Fibroblast of skin of abdomen (primary cell): ENCODE measurements around the gene PSMD1.
"Not testable (repeated sequence)": the region's sequence is repeated elsewhere in the genome, so short reads cannot be mapped to it uniquely, and the experiment has no call there.

ENCODE experiments used
- DNase-seq: peaks from one replicate; pipeline ENCODE4 v3.0.0-alpha.2; 2013

PSMD1 gene

DNA sequence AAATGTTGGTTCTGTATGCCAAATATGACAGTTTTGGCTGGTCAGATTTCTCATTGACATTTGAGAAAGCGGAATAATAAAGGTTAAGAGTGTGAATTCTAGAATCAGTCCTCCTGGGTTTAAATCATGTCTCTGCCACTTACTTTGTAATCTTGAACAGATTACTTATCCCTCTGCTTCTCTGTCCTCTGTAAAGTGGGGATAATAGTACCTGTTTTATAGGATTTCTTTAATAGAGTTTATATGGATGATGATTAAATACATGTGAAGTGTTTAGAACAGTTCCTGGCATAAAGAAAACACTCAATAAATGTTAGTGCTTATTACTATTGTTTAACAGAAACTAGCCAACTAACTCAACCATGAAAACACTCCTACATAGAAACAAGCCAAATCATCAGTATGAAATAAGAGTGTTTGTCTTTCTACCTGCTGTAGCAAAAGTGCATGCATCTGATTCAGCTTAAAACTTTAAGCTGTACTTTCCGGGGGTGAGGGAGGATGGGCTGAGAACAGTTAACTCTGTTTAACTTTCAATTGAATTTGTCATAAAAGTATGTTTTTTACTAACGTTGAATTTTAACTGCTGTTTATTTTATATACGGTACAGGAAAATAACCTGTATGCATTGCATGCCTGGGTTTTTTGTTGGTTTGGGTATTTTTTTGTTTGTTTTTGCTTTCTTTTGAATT lies 61.4 kb downstream of the PSMD1 start:
- no peak for DNase-seq

GRCh38 chr2:231118614-231118942 lies 61.9 kb downstream of the PSMD1 start:
- no peak for DNase-seq

- no peak for DNase-seq
These were observed 66.8 kb downstream of the PSMD1 start for GRCh38 chr2:231123362-231123898.

DNA sequence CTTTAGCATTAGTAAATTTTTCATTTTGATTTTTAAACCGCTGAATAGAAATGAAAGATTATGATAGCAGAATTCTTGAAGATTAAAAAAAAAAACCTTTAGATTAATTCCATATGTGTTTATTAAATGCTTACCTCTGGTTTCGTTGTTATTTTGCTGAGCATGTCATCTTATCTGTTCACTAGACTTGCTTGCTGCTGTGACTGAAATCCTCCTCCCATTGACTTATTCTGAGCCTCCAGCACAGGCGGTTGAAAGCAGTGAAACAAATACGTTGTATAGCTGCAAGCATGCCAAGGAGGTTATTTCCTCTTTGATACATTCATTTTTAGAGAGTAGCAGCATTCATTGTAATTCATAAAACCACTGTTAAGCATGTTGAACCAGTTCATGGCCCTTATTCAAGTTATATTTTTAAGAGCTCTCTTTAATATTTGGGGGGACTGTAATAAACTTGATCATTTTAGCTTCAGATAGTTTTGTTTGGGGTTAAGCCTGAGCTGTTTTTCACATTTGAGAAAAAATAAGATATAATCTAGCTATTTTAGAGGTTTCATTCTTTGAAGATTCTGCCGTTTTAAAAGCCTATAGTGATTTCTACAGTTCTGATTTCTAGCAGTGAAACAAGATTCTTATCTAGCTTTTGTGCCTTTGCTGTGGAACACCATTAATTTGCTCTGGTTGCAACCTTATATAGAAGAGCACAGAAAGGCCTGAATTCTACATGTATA lies 68.3 kb downstream of the PSMD1 start, which contains the start of gene HTR2B:
HTR2B (minus strand) TSS at position 205 of the 731 bp plus-strand sequence. CDS start 1,278 bp downstream, outside the sequence.
- DNase-seq = peak; percentile 13

DNA sequence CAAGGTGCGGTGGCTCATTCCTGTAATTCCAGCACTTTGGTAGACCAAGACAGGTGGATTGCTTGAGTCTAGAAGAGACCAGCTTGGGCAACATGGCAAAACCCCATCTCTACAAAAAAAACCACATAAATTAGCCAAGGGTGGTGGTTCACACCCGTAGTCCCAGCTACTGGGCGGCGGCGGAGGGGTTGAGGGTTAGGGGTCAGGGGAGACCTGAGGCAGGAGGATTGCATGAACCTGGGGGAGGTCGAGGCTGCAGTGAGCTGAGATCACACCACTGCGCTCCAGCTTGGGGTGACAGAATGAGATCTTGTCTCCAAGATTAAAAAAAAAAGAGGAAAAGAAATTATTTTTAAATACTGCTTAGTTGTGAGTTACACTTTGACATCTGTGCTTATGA lies 69.5 kb downstream of the PSMD1 start:
- no peak for DNase-seq

DNA sequence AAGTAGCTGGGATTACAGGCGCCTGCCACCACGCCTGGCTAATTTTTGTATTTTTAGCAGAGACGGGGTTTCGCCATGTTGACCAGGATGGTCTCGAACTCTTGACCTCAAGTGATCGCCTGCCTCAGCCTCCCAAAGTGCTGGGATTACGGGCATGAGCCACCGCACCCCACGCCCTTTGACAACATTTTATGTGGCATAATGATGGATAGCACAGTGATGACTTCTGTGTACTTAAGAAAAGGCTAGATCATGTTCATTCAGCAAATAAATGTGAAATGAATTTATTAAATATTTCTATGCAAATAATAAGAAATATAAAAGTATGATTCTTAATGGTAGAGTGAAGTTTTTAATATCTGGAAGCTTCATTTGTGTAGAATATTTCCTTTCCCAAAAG lies 70.8 kb downstream of the PSMD1 start:
- DNase-seq = no peak

GRCh38 chr2:231127936-231128335 lies 71.3 kb downstream of the PSMD1 start:
- DNase-seq = no peak

DNA sequence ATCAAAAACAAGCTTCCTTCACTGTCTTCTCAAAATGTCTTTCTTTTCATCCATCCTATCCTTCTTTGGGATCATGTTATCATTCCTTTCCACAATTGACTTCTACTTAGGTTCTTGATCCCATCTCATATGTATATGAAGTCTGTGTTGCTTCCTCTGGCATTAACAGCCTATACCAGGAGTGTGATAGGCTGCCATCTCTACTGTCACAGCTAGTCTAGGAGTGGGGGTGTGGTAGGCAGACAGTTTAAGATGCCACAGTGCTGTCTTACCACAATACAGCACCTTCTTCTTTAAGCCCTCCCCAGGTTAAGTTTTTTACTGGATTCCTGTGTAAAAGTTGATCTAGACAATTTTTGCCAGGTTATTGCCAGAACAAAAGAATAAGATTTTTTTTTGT lies 71.9 kb downstream of the PSMD1 start:
- DNase-seq = no peak

DNA sequence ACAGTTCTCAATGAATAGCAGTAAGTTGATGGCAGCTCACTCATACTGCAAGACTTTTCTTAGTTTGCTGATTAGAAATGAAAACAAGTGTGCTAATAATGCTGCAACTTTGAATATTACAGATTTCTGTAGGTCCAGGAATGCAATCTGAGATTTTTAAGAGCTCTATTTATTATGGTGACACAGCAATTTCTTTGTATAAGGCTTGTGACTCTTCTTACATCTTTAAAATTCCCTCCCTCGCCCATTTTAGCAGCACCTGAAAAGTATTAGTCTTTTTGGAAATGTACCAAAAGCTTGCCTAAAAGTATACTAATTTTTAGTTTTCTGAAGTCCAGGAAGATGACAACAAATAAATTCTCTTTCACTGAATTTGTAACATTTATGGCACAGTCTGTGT lies 72.5 kb downstream of the PSMD1 start:
- DNase-seq = no peak

- no peak for DNase-seq
These were observed 73.8 kb downstream of the PSMD1 start for GRCh38 chr2:231130336-231131056.

DNA sequence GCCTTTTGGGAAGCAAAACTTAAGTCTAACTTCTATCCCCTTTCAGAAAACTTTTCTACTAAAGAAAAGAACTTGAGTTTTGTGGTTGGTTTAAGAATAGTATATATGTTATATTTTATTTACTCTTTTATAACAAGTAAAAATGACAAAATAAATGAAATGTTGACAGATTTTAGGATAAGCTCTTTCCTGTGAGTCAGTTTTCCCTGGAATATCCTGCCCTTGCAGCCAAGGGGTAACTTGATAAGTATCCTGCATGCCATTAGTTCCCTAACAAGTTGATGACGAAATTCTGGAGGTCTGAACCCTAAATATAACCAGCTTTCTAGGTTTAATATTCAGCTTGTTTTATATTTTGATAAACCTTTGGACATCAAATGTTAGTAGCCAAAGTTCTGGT lies 75.5 kb downstream of the PSMD1 start:
- DNase-seq = peak; percentile 45

GRCh38 chr2:231133365-231134099 lies 76.9 kb downstream of the PSMD1 start:
- peak; percentile 83 for DNase-seq

DNA sequence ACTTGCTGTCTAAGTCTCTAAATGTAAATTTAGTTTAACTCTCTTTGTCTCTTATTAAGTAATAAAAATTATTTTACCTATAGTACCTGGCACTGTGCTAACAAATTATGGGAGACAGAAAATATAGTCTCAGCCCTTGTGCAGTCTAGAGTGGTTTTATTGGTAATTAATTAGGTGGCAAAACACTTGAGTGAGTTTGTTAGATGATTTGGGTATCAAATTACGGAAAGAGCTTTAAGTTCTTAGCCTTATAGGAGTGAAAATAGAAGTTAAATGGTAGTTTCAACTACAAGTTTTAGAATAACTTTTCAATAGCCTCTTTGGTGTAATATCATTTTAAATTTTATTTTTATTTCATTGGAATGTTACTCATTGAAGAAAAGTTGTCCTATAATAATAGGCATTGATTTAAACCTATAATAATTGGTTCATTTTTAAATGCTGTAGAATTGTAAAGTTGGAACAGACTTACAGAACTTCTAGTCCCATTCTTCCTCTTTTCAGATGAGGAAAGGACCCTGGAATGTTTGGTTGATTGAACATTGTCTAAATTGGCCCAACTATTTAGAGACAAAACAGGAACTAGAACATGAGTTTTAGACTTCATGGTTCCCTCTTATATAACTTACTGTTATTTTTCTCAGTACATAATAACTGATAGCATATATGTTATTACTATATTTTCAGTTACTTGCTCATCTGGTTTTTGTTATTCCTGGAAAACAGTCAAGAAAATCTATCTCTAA lies 78.4 kb downstream of the PSMD1 start:
- no peak for DNase-seq

DNA sequence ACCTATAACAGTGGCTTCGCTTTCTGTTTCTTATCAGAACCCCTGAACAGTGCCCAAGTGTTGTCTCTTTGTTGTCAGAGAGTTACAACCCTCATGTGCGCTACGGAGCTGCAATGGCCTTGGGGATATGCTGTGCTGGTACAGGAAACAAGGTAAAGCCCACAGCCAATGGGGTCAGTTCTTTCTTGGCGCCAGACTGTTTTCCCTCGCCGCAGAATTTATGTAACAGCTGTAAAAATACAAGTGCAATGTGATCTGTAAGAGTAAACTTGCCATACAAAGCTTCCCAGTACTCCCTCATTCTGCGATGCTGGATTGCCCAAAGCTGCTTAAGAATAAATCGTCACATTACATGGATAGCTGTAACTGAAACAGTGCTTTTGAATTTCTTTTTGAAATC lies 82.0 kb downstream of the PSMD1 start:
- no peak for DNase-seq

- DNase-seq = no peak
These were observed 83.1 kb downstream of the PSMD1 start for GRCh38 chr2:231139796-231140195.

DNA sequence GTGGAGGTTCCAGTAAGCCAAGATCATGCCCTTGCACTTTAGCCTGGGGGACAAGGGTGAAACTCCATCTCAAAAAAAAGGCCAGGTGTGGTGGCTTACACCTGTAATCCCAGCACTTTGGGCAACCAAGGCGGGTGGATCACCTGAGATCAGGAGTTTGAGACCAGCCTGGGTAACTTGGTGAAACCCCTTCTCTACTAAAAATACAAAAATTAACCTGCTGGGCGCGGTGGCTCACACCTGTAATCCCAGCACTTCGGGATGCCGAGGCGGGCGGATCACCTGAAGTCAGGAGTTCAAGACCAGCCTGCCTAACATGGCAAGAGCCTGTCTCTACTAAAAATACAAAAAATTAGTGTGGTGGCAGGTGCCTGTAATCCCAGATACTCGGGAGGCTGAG lies 84.1 kb downstream of the PSMD1 start:
- DNase-seq = not testable (repeated sequence)

DNA sequence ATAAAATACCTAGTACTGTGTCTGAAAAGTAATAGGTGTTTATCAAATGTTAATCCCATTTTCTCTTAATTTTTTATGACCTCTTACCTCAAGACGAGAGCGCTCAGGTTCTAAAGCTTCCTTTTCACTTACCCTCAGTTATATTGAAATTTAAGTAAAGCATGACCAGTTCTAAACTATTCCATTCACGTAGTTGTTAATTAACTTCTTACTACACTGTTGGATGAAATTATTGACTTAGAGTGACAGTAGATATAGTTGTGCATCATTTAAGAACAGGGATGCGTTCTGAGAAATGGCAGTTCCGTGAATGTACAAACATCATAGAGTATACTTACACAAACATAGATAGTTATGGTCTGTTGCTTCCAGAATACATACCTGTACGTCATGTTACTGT lies 88.2 kb downstream of the PSMD1 start:
- no peak for DNase-seq

GRCh38 chr2:231146665-231147064 lies 90.0 kb downstream of the PSMD1 start:
- DNase-seq = no peak

DNA sequence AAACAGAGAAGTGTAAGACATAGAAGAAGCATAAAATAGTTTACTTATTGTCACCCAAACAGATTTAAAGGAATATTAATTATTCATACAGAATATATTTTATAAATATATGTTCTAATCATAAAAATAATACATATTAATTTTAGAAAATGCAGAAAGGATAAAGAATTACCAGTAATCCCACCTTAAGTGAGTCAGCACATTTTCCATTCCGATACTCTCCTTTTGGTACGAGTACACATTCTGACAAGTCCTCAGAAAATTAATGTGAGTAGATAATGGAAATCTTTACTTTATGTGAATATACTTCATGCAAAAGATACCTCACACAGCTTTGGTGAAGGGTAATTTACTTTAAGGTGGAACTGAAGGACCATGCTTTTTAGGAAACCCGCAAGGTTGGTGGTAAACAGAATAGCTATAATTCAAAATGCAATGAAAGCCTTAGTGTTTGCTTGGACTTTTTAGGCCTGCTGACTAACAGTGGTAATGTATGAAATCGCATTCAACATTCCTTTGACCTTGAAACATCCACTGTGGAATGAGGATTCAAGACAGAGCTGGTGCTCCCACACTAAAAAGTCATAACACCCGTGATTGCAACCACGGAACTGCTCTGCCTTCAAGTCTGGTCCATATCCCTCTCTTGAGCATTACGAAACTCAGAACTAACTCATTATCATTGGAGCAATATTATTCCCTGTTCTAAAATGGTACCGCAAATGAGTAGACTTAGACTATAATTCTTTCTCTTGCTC lies 96.3 kb downstream of the PSMD1 start:
- peak; percentile 86 for DNase-seq

DNA sequence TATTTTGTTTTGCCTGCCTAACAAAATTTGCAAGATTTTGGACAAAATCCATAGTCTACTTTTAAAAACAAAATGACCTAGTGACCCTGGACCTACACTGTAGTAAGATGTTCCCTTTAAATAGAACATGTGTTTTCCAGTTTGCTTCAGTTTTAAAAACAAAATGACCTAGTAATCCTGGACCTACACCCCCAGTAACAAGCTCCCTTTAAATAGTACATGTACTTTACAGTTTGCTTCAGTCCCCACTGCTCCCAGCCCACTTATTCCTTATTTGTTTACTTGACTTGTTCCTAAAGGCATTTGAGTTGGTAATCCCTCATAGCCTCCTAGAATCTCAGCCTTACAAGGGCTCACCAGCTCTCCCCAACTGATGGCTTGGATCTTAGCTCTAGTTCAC lies 102.6 kb downstream of the PSMD1 start:
- no peak for DNase-seq

- peak; percentile 47 for DNase-seq
These were observed 104.0 kb downstream of the PSMD1 start for GRCh38 chr2:231160701-231161100.
